ENCODE results near the gene SSX3.
"Not testable (repeated sequence)": the region's sequence is repeated elsewhere in the genome, so short reads cannot be mapped to it uniquely, and the experiment has no call there.

SSX3 gene

GRCh38 chrX:48356315-48357094 is at the start of gene SSX3:
Gene SSX3 (minus strand): TSS chrX:48356703. CDS start chrX:48355249, 1,454 bp downstream.
- not testable (repeated sequence) for DNase-seq

GRCh38 chrX:48397825-48398224 is 41.3 kb upstream of the SSX3 start:
- not testable (repeated sequence) for DNase-seq

GRCh38 chrX:48396931-48397330 is 40.4 kb upstream of the SSX3 start:
- not testable (repeated sequence) for DNase-seq

- not testable (repeated sequence) for DNase-seq
Observed at GRCh38 chrX:48383239-48383638, 26.7 kb upstream of the SSX3 start, which contains the start of gene SSX4. Gene SSX4 (plus strand): TSS chrX:48383539. CDS start chrX:48384054, 515 bp downstream.

GRCh38 chrX:48370408-48370807 is 13.9 kb upstream of the SSX3 start:
- not testable (repeated sequence) for DNase-seq

GRCh38 chrX:48367717-48368408 is 11.4 kb upstream of the SSX3 start:
- DNase-seq = not testable (repeated sequence)

GRCh38 chrX:48359281-48359680 is 2.8 kb upstream of the SSX3 start:
- not testable (repeated sequence) for DNase-seq

- no peak for DNase-seq
Observed at GRCh38 chrX:48357681-48358080, 1.2 kb upstream of the SSX3 start.

GRCh38 chrX:48346059-48346458 is 10.4 kb downstream of the SSX3 start:
- not testable (repeated sequence) for DNase-seq

GRCh38 chrX:48313996-48314395 is 42.5 kb downstream of the SSX3 start:
- not testable (repeated sequence) for DNase-seq

GRCh38 chrX:48306175-48306574 is 50.3 kb downstream of the SSX3 start:
- no peak for DNase-seq
